HG03354 (cell line): ENCODE results near the gene FBL.
"Not testable (repeated sequence)": the region's sequence is repeated elsewhere in the genome, so short reads cannot be mapped to it uniquely, and the experiment has no call there.

Experiments
- ATAC-seq: cut with Tn5 transposase; IDR thresholded peaks from one replicate; pipeline ENCODE4 v1.9.1; 2021; ENCODE audit warnings: mild to moderate bottlenecking; ENCODE audit not compliant: unreplicated experiment, poor library complexity, severe bottlenecking

FBL gene

GRCh38 chr19:39808688-39809087, 37.5 kb downstream of the FBL start:
- not testable (repeated sequence) for ATAC-seq

GRCh38 chr19:39807846-39808364, 38.3 kb downstream of the FBL start:
- no peak for ATAC-seq

- no peak for ATAC-seq
Observed at GRCh38 chr19:39805104-39805503, 41.1 kb downstream of the FBL start.

GRCh38 chr19:39802958-39803357, 43.2 kb downstream of the FBL start:
- ATAC-seq = no peak

- no peak for ATAC-seq
Observed at GRCh38 chr19:39797083-39797482, 49.1 kb downstream of the FBL start.

- no peak for ATAC-seq
Observed at GRCh38 chr19:39796000-39796498, 50.1 kb downstream of the FBL start.

- ATAC-seq = no peak
Observed at GRCh38 chr19:39795001-39795400, 51.2 kb downstream of the FBL start.

- peak; percentile 79 for ATAC-seq
Observed at GRCh38 chr19:39792999-39793546, 53.1 kb downstream of the FBL start.

GRCh38 chr19:39788244-39788643, 57.9 kb downstream of the FBL start:
- ATAC-seq = no peak
